HT1080 (cell line): ENCODE results near the gene C1QTNF5. TPM values are rescaled to one million over a fixed set of nuclear protein-coding genes. Genes with fewer than 3 reads are reported as not detected.
A peak's percentile ranks its signal among the peaks of the same experiment; 100 is the strongest.

Source experiments
- DNase-seq: peaks from one replicate; pipeline ENCODE4 v3.0.0-alpha.2; 2015; ENCODE audit warnings: low read depth
- total RNA-seq: library from RNA; depleted of rRNA; stranded (reverse); fragments of >200 nt; shearing (Covaris generic); gene quantifications from 2 replicates; pipeline ENCODE4 v1.2.3, GENCODE V29; 2014

Gene C1QTNF5
- total RNA-seq, 1 experiment from 2014 or later = 0.96 TPM

DNA sequence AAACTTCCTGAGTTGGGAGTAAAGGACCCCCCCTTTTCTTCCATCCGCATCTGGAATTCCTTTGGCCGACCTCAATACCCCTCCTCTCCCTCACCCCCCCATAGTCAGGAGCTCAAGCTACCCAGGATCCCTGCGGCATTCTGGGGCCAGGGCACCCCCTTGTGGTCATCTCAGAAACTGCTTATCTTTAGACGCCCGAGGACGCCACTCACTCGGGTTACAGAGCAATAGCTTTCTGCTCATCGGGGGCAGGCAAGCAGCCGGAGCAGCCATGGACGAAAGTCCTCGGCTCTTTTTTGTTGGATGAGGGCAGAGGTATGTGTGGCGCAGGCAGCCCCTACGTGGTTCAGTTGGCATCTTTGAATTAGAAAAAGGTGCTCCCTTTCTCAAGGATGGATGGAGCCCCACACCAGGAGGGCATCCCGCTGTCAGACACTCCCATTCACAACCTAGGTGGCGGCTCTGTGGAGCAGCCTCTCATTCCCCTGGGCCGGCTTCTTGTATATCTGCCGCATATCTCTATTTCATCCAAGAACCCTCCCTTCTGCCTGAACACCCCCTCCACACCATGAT, 2.3 kb downstream of the C1QTNF5 start:
- DNase-seq = peak; percentile 77

GRCh38 chr11:119337581-119338317, 2.9 kb downstream of the C1QTNF5 start:
- peak; percentile 76 for DNase-seq

GRCh38 chr11:119336744-119337469, 3.8 kb downstream of the C1QTNF5 start:
- no peak for DNase-seq

DNA sequence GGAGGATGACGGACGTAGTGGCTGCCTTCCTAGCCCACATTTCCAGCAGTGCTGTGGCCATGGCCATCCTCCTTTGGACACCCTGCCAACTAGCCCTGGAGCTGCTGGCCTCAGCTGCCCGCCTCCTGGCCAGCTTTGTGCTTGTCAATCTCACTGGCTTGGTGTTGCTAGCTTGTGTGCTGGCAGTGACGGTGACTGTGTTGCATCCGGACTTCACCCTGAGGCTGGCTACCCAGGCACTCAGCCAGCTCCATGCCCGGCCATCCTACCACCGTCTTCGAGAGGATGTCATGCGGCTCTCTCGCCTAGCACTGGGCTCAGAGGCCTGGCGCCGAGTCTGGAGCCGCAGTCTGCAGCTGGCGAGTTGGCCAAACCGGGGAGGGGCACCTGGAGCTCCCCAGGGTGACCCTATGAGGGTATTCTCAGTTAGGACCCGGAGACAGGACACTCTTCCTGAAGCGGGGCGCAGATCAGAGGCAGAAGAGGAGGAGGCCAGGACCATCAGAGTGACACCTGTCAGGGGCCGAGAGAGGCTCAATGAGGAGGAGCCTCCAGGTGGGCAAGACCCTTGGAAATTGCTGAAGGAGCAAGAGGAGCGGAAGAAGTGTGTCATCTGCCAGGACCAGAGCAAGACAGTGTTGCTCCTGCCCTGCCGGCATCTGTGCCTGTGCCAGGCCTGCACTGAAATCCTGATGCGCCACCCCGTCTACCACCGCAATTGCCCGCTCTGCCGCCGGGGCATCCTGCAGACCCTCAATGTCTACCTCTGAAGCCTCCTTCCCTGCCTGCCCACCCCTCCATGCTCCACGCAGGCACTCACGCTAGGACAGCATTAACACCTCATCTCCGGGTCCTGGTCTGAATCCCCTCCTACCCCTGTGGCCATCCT, 4.8 kb downstream of the C1QTNF5 start:
- no peak for DNase-seq

GRCh38 chr11:119335091-119335654, 5.5 kb downstream of the C1QTNF5 start:
- DNase-seq = no peak

GRCh38 chr11:119334174-119334930, 6.3 kb downstream of the C1QTNF5 start, which contains the start of gene RNF26:
Gene RNF26, plus strand, starts transcription at chr11:119334527. Its CDS starts 596 bp downstream, at chr11:119335123.
- DNase-seq = peak; percentile 98

GRCh38 chr11:119332111-119332765, 8.4 kb downstream of the C1QTNF5 start:
- no peak for DNase-seq

DNA sequence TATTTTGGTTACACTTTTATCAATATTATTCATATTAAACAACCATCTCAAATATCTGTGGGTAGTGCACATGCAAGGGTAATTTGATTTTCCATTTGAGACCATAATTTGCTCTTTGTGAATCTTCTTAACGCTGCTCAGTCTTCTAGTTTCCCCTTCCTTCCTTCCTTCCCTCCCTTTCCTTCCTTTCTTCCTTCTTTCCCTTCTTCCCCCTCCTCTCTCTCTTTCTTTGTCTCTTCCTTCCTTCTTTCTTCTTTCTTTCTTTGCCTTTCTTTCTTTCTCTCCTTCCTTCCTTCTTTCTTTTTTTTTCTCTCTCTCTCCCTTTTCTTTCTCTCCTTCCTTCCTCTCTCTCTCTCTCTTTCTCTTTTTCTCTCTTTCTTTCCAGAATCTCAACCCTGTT, 10.4 kb downstream of the C1QTNF5 start:
- DNase-seq = no peak

- no peak for DNase-seq
Measured at GRCh38 chr11:119329320-119329719, 11.4 kb downstream of the C1QTNF5 start.

GRCh38 chr11:119324189-119324588, 16.5 kb downstream of the C1QTNF5 start:
- no peak for DNase-seq

DNA sequence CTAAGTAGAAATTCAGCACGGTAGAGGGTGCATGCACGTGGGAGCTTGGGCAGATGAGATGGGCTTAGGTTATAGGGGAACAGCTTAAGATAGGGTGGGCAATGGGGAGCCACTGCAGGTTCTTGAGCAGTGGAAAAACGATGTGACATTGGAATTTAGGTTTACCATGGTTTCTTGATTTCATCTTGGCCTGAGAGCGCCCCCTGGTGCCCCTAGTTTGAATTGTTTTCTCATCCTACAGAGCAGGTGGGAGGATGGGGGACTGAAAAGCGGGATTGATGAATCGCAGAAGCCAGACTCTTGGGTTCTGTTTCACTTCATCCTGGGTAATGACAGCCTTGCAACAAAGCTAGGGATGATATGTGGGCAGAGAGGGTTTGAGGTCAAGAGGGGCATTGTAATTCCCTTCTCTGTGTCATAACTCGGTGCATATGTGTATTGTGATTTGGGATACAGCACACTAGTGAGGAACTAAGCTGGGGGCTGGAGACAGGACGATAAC, 17.1 kb downstream of the C1QTNF5 start:
- peak; percentile 71 for DNase-seq

- DNase-seq = no peak
Measured at GRCh38 chr11:119322921-119323531, 17.7 kb downstream of the C1QTNF5 start.

DNA sequence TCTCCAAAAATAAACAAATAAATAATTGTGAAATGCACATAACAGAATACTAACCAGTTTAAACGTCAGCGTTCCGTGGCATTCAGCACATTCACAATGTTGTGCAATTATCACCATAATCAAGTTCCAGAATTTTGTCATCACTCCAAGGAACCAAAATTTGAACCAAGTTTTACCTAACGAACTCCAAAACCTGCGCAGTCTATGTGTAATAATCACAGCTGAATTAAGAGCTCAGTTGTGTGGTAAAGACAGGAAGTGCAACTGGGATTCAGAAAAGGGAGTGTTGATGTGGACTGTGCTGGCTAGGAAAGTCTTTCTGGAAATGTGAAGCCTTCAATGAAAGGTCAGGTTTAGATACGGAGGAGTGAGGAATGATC, 18.3 kb downstream of the C1QTNF5 start:
- no peak for DNase-seq

DNA sequence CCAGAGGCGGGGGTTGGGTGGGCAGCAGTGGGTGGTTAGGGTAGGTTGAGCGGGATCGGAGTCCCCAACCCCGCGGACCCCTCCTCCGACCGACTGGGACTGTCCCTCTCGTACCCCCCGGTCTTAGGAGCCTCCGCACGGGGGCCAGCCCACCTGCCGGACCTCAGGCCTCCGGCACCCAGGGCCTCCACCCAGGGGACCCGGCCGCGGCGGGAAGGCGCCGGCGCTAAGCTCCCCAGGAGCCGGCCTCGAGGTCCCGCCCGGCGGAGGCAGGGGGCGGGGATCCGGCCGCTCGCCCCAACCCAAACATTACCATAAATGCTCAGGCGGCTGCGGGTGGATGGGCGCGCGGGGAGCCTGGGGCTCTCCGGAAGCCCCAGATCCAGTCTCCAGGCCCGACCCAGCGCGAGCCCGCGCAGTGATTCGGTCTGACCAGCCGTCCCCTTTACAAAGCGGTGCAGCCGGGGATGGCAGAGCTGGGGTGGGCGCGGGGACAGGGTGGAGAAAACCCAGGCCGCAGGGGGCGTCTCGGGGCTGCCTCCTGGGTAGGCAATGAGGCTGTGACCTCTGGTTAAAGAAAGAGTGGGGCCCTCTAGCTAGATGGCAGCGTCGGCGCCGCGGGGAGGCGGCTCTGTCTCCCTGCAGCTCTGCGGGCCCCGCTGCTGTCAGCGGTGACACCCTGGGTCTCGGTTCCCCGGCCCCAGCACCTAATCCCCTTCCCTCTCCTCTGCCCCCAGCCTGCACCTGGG, 19.7 kb downstream of the C1QTNF5 start:
- DNase-seq = peak; percentile 65

DNA sequence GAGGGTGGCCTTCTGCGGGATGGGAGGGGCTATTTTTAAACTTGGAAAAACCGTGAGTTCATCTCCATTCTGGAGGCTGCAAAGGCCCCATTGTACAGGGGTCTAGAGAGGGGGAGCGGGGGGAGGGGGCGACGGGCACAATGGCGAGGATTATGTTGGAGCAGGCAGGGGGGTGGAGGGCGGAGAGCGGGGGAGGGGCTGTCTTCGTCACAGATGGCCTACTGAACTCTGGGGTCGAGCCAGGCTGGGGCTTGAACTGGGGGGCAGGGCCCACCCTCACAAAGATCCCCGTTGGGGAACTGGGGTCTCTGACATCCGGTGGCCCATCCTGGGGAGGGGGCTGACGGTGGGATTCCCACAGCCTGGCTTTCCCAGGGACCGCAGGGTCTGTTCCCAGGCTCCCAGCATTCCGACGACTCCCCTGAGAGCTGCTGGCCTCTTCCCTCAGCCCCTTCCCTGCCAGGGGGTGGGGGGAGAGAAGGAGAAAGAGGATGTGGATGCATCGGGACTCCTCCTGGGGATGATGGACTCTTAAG, 20.4 kb downstream of the C1QTNF5 start:
- DNase-seq = no peak

- no peak for DNase-seq
Measured at GRCh38 chr11:119319700-119320239, 20.9 kb downstream of the C1QTNF5 start.

GRCh38 chr11:119319136-119319699, 21.5 kb downstream of the C1QTNF5 start:
- no peak for DNase-seq
